NCI-H1694 (cell line): ENCODE results near the gene RNU6-8.
A peak's percentile ranks its signal among the peaks of the same experiment; 100 is the strongest.

ENCODE experiments used
- DNase-seq: peaks from one replicate; lab custom pipeline; 2025; lab: John Stamatoyannopoulos, UW

The RNU6-8 gene

GRCh38 chr14:32205554-32205953, 2.5 kb upstream of the RNU6-8 start:
- DNase-seq: no peak

GRCh38 chr14:32203928-32204357, 874 bp upstream of the RNU6-8 start:
- DNase-seq: peak; percentile 33

GRCh38 chr14:32202491-32202997, 525 bp downstream of the RNU6-8 start:
- DNase-seq: peak; percentile 50

- DNase-seq: peak; percentile 64
Measured at GRCh38 chr14:32201816-32202490, 1.1 kb downstream of the RNU6-8 start, which contains the start of gene RNU6-7. TSS of gene RNU6-7 (plus strand) at chr14:32202045.

GRCh38 chr14:32201193-32201815, 1.8 kb downstream of the RNU6-8 start:
- DNase-seq: peak; percentile 73

- DNase-seq: no peak
Measured at GRCh38 chr14:32200368-32201192, 2.5 kb downstream of the RNU6-8 start.

GRCh38 chr14:32197919-32198318, 5.2 kb downstream of the RNU6-8 start:
- no peak for DNase-seq

GRCh38 chr14:32195636-32196035, 7.4 kb downstream of the RNU6-8 start:
- DNase-seq: no peak

- DNase-seq: no peak
Measured at GRCh38 chr14:32193532-32193931, 9.5 kb downstream of the RNU6-8 start.

- no peak for DNase-seq
Measured at GRCh38 chr14:32192712-32193373, 10.2 kb downstream of the RNU6-8 start.

- no peak for DNase-seq
Measured at GRCh38 chr14:32190673-32191072, 12.4 kb downstream of the RNU6-8 start.

GRCh38 chr14:32189811-32190210, 13.3 kb downstream of the RNU6-8 start:
- no peak for DNase-seq

GRCh38 chr14:32186248-32186647, 16.8 kb downstream of the RNU6-8 start:
- no peak for DNase-seq

GRCh38 chr14:32185097-32185496, 18.0 kb downstream of the RNU6-8 start:
- no peak for DNase-seq

- DNase-seq: no peak
Measured at GRCh38 chr14:32183151-32184058, 19.7 kb downstream of the RNU6-8 start.

- no peak for DNase-seq
Measured at GRCh38 chr14:32171469-32171868, 31.6 kb downstream of the RNU6-8 start.

- DNase-seq: no peak
Measured at GRCh38 chr14:32169191-32169590, 33.9 kb downstream of the RNU6-8 start.

- DNase-seq: no peak
Measured at GRCh38 chr14:32167907-32168306, 35.2 kb downstream of the RNU6-8 start.

GRCh38 chr14:32166924-32167323, 36.1 kb downstream of the RNU6-8 start:
- no peak for DNase-seq

GRCh38 chr14:32166029-32166428, 37.0 kb downstream of the RNU6-8 start:
- DNase-seq: no peak
